HG02763 (cell line): Measurements from ENCODE around the gene FOXM1.
A peak's percentile ranks its signal among the peaks of the same experiment; 100 is the strongest.

Experiments used
- ATAC-seq: cut with Tn5 transposase; IDR thresholded peaks from one replicate; pipeline ENCODE4 v1.9.1; 2021; ENCODE audit warnings: mild to moderate bottlenecking, moderate library complexity; ENCODE audit not compliant: unreplicated experiment

FOXM1 gene, protein sequence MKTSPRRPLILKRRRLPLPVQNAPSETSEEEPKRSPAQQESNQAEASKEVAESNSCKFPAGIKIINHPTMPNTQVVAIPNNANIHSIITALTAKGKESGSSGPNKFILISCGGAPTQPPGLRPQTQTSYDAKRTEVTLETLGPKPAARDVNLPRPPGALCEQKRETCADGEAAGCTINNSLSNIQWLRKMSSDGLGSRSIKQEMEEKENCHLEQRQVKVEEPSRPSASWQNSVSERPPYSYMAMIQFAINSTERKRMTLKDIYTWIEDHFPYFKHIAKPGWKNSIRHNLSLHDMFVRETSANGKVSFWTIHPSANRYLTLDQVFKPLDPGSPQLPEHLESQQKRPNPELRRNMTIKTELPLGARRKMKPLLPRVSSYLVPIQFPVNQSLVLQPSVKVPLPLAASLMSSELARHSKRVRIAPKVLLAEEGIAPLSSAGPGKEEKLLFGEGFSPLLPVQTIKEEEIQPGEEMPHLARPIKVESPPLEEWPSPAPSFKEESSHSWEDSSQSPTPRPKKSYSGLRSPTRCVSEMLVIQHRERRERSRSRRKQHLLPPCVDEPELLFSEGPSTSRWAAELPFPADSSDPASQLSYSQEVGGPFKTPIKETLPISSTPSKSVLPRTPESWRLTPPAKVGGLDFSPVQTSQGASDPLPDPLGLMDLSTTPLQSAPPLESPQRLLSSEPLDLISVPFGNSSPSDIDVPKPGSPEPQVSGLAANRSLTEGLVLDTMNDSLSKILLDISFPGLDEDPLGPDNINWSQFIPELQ

DNA sequence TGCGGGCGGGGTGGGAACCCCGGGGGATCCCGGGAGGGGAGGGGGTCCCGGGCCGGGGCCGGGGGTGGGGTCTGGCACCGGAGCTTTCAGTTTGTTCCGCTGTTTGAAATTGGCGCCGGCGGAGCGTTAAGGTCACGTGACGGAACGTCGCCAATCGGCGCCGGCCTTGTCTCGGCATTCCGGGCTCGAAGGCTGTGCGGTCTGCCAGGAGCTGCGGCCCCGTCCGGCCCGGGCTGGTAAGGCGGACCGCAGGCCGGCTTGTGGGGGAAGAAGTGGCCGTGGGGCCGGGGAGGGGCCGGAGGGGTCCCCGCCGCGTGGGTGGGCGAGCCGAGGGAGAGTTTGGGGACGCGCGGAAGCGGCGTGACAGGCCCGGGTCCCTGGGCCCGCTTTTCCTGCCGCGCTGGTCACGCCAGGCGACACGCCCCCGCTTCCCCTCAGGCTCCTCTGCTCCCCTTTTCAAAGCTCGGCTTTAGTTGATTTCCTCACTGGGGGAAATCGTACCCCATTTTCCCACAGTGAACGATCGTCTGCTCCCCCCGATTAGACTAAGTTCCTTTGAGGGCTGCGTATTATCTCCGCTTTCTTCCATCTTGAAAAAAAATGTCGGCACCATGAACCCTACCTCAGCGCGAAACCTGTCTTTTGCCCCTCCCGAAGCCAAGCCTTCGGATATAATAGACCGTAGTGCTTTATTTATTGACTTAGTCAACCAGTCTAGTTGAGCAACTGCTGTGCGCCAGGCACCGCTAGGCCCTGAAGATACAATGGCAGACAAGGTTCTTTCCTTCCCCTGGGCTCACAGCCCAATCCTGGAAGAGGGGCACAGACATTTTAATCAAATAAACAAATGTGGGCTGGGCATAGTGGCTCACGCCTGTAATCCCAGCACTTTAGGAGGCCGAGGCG lies at the start of gene FOXM1, which contains the start of gene RHNO1:
TSS of gene FOXM1 (minus strand) at position 128 of the 906 bp plus-strand sequence. CDS start 2,696 bp downstream, outside the sequence.
TSS of gene RHNO1 (plus strand) at position 177 of the 906 bp plus-strand sequence. CDS start 8,144 bp downstream, outside the sequence.
- peak; percentile 73 for ATAC-seq

DNA sequence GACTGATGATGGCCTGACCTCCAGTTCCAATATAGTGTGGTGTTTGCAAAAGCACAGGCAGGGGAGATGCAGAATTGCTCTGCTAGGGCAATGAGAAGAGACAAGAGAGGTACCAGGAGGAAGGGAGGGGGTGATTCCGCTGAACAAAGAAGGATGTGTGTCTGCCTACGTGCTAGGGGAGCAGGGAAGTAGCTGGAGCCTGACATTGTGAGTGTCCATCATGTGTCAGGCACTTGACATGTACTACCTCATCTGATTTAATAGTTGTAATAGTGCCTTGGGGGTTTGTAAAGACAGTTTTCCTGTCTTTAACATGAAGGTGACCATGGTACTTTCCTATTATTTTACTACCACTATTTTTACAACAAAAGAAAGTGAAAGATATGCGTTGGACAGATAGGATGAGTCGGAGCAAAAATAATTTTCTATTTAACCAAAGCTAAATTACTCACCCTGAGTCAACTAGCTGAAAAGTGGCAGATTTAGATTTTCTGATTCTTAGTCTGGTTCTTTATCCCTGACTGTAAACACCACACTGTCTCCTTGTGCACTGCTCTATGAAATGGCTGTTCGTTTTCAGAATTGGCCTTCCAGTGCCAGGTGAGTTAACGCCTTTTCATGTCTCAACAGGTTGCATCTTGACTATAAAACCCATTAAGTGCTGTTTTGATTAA lies 48.5 kb upstream of the FOXM1 start:
- no peak for ATAC-seq

DNA sequence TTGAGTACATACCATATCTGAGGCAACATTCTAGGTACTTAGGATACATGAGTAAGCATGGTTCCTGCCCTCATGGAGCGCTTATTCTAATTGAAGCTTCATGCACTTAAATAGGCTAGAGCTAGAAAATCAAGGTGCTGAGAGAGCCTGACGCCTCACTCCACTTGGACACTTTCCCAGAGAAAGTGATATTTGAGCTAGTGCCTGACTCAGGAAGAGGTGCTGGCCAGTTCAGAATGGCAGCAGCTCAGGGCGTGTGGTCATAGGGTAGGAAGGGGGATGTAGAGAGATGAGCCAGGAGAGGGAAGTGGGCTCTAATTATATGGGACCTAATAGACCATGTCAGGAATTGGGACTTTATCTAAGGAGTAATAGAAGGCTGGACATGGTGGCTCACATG lies 47.0 kb upstream of the FOXM1 start:
- ATAC-seq, result no peak

DNA sequence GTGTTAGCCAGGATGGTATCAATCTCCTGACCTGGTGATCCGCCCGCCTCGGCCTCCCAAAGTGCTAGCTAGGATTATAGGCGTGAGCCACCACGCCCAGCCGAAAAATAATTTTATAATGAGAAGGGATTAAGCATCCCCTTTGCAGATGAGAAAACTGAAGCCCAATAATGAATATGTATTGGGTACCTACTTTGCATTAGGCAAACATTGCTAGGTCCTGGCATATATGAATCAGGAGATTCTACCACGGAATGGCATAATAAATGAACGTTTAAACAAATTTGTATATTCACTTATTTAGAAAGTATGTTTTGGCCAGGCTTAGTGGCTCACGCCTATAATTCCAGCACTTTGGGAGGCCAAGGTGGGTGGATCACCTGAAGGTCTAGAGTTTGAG lies 46.1 kb upstream of the FOXM1 start:
- ATAC-seq, result no peak

DNA sequence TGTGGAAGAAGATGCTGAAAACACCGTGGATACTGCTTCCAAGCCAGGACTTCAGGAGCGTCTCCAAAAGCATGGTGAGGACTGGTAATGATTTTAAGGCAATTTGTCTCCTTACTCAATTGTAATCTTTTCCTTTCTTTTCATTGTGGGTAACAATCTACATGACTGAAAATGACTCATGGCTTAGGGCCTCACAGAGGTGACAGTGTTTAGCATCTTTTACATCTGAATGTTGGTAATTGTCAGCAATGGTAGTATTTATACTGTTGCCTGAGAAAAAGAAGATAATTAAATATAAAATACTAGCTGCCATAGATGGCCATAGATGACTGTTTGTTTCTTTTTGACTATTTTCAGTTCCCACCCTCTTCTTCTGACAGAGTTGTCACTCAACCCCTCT lies 45.4 kb upstream of the FOXM1 start:
- ATAC-seq, result no peak

DNA sequence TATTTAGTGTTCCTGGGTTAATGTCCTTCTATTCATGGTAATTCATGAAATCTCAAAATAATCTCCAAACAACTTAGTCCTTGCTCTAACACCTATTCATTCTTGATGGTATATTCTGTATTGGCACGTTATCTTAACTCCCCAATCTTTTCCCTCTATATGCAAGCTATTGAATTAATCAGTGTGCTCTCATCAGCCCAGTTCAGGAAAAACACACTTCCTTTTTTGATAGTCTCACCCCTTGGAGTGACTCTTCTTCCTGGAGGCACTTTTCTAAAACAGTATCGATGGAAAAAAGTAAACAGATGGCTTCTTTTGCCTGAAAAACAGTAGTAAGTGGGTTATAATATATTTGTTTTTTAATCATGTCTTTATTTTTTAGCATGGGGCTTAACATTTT lies 42.3 kb upstream of the FOXM1 start:
- ATAC-seq, result no peak

DNA sequence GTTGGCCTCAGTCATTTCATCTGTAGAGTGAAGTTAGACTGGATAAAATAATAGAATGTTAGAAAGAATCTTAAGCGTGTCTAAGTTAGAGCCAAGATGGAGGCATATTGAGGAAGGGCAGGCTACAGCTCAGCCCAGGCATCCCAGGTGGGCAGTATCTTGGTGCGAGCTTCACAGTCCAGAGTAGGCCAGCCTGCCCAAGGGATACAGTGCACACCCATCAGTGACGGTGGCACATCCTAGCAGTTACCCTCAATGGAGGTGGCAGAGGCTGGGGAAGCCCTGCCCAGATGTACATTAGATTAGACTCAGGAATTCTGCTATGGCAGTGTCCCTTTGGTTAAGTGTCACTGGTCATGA lies 35.2 kb upstream of the FOXM1 start:
- ATAC-seq, result no peak

- ATAC-seq, result no peak
These were observed 27.3 kb upstream of the FOXM1 start for GRCh38 chr12:2904260-2904659.

GRCh38 chr12:2902272-2902880 lies 25.4 kb upstream of the FOXM1 start:
- ATAC-seq, result no peak

GRCh38 chr12:2900642-2901041 lies 23.7 kb upstream of the FOXM1 start:
- ATAC-seq, result no peak

- no peak for ATAC-seq
These were observed 20.4 kb upstream of the FOXM1 start for GRCh38 chr12:2897418-2897817.

DNA sequence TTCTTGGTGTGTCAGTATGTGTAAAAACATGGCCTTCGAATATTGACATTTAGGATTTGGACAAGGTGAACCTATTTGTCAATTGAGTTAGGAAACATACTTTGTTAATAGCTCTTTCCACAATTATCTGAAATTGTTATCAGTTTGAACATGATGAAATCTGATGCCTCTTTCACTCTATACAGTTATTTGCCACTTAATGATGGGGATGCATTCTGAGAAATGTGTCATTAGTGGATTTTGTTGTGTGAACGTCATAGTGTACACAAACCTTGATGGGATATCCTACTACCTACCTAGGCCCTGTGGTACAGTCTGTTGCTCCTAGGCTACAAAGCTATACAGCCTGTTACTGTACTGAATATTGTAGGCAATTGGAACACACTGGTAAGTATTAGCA lies 18.5 kb upstream of the FOXM1 start:
- ATAC-seq, result no peak

GRCh38 chr12:2895051-2895451 lies 18.1 kb upstream of the FOXM1 start:
- no peak for ATAC-seq

GRCh38 chr12:2893007-2893406 lies 16.0 kb upstream of the FOXM1 start:
- no peak for ATAC-seq

- ATAC-seq, result no peak
These were observed 15.3 kb upstream of the FOXM1 start for GRCh38 chr12:2892246-2892645.

- ATAC-seq, result peak; percentile 10
These were observed 14.5 kb upstream of the FOXM1 start for GRCh38 chr12:2891240-2892053.

DNA sequence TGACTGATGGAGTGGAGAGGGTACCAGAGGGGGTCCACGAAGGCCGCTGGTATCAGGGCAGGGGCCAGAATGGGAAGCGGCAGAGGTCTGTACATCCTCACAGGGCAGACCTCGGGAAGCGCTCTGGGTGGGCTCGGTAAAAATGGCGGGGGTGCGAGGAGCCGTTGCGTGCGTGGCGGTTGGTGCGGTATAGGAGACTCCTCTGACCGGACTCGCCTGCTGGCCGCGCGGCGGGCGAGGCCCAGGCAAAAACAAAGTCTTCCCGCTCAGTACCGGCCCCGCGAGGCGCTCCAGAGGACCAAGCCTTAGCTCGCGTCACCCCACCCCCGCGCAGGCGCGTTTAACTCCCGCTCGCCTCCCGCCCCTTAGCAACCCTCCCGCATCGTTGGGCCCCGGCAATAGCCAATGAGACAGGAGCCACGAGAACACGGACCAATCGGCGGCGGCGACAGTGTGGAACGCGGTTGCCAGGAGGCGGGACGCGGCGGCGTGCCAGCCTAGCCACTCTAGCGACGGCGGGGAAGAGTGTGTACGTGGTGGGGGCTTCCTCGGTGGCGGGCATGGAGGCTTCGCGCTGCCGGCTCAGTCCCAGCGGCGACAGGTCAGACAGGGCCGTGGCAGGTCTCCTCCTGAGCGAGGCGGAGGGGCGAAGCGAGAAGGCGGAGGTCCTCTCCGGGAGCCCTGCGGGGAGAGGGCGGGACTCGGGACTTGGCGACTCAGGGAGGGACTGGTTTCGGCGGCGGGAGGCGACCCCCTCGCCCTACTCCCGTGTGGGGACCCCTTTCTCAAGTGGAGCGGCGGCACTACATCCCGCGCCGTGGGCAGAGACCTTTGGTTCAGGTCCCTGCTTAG lies 13.6 kb upstream of the FOXM1 start, which contains the start of gene TULP3:
TSS of gene TULP3 (plus strand) at position 504 of the 852 bp plus-strand sequence. CDS start at position 561, 57 bp downstream.
- ATAC-seq, result peak; percentile 95

- no peak for ATAC-seq
These were observed 13.0 kb upstream of the FOXM1 start for GRCh38 chr12:2890001-2890387.
